ENCODE measurements around the gene PTCH1. TPM values are rescaled to one million over a fixed set of nuclear protein-coding genes. Genes with fewer than 3 reads are reported as not detected.

The PTCH1 gene
- total RNA-seq, 1 experiment from 2014 or later: 7.6 TPM

- Mint-ChIP-seq H3K27me3 (ENCODE audit: unreplicated experiment) (no peaks in the 10 kb centered on the region), H3K4me1 (ENCODE audit: low read depth, unreplicated experiment) (no peaks in the 10 kb centered on the region), H3K27ac (ENCODE audit: unreplicated experiment) (no peak overlapping the region), H3K36me3 (ENCODE audit: insufficient read depth, unreplicated experiment) (no peaks in the 10 kb centered on the region), H3K4me3 (ENCODE audit: low read depth, unreplicated experiment) (no peak overlapping the region), H3K9me3 (ENCODE audit: low read depth, unreplicated experiment) (no peaks in the 10 kb centered on the region)
- CTCF ChIA-PET: no interaction called here
- TF ChIP-seq, protein P1, sequence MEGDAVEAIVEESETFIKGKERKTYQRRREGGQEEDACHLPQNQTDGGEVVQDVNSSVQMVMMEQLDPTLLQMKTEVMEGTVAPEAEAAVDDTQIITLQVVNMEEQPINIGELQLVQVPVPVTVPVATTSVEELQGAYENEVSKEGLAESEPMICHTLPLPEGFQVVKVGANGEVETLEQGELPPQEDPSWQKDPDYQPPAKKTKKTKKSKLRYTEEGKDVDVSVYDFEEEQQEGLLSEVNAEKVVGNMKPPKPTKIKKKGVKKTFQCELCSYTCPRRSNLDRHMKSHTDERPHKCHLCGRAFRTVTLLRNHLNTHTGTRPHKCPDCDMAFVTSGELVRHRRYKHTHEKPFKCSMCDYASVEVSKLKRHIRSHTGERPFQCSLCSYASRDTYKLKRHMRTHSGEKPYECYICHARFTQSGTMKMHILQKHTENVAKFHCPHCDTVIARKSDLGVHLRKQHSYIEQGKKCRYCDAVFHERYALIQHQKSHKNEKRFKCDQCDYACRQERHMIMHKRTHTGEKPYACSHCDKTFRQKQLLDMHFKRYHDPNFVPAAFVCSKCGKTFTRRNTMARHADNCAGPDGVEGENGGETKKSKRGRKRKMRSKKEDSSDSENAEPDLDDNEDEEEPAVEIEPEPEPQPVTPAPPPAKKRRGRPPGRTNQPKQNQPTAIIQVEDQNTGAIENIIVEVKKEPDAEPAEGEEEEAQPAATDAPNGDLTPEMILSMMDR (IDR thresholded peaks at IDR 0.05; ENCODE audit: unreplicated experiment): no peak
- DNase-seq: no peak
- intact Hi-C loops (cut with micrococcal nuclease; ENCODE audit: unreplicated experiment): no loop called here
- BruUV-seq (replicated peaks): no TSS peak
Observed at GRCh38 chr9:95465115-95465514, 51.7 kb downstream of the PTCH1 start.

DNA sequence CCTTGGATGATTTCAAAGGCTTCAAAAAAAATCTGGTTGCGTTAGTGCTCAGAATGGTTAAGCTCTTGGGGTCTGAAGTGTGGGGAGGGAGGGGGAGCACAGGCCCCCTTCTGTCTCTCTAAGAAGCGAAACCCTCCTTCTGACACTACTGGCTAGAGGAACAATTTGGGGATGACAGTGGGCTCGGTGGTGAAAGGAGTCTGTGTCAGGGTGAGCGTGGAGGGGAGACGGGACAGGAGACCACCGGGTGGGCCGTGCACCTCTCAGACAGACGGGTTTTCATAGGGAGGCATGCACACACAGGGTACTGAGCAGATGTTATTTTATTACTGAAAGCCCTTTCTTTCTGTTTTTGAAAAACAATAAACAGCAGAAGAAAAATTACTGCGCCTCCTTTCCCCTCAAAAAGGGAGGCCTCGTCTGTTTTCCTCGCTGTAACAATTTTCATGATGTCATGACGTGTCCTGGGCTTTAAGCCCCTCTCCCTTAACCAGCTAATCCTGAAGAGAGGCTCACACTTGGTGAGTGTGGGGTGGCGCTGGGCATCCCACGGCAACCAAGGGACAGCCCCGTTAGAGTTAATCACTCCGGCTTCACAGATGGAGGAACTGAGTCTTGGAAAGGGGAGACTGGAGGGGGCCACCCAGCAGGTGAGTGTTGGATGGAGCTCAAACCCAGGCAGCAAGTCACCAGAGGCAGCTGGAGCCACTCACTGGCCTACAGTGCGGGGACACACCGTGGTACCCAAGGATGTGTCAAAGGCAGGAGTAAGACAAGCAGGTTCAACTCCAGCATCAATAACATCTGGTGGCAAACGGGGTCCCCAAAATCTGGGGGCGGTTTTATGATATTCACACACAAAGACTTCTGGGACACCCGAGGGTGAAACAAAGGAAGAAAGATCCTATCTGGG lies 53.4 kb downstream of the PTCH1 start:
- TF ChIP-seq, protein P1 (IDR thresholded peaks at IDR 0.05; ENCODE audit: unreplicated experiment): no peak
- no TSS peak for BruUV-seq (replicated peaks)
- no peaks in the 10 kb centered on the region for H3K36me3 Mint-ChIP-seq (ENCODE audit: insufficient read depth, unreplicated experiment)
- H3K4me1 Mint-ChIP-seq (ENCODE audit: low read depth, unreplicated experiment): no peaks in the 10 kb centered on the region
- H3K27me3 Mint-ChIP-seq (ENCODE audit: unreplicated experiment): no peaks in the 10 kb centered on the region
- no peak for DNase-seq
- no peak overlapping the region for H3K4me3 Mint-ChIP-seq (ENCODE audit: low read depth, unreplicated experiment)
- CTCF ChIA-PET: no interaction called here
- H3K9me3 Mint-ChIP-seq (ENCODE audit: low read depth, unreplicated experiment): no peaks in the 10 kb centered on the region
- no peak overlapping the region for H3K27ac Mint-ChIP-seq (ENCODE audit: unreplicated experiment)
- intact Hi-C loops (cut with micrococcal nuclease; ENCODE audit: unreplicated experiment): no loop called here

DNA sequence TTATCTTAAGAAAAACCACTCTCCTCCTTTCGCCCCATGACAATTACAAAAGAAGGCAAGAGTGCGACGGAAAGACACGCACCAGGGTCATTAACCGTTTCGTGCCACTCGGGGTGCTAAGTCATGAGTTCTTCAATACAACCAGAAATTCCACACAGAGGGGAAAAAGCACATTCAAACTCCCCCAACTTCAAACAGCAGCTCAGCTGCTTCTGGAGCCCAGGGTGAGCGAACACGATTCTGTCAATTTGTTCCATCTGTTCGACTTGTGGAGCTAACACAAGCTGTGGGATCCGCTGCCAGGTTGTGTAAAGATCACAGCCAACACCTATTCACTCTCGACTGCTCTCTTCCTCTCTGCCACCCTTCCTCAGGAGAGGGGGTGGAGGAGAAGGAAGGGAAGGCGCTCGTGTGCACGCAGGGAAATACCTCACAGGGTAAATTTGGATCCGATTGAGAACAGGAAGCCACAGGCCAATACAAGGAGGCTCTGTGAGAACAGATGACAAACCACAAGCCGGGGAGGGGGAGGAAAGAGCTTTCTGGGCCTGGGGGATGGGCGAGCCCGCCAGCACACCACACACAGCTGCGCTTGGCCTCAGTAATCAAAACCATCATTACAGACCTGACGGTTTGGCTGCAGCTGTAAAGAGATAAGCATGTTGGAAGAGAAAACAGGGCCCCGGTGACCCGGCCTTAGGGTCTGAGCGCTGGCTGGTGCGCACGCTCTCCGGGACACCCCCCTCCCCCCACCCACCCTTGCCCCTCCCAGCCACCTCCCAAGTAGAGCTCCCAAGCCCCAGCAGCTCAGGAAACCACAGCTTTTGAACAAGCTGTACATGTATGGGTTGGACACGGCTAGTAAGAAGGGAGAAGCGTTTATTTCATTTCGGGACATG lies 54.3 kb downstream of the PTCH1 start:
- intact Hi-C loops (cut with micrococcal nuclease; ENCODE audit: unreplicated experiment): no loop called here
- Mint-ChIP-seq H3K27ac (ENCODE audit: unreplicated experiment) (no peak overlapping the region), H3K36me3 (ENCODE audit: insufficient read depth, unreplicated experiment) (no peaks in the 10 kb centered on the region), H3K4me3 (ENCODE audit: low read depth, unreplicated experiment) (no peak overlapping the region), H3K27me3 (ENCODE audit: unreplicated experiment) (no peaks in the 10 kb centered on the region), H3K9me3 (ENCODE audit: low read depth, unreplicated experiment) (no peaks in the 10 kb centered on the region), H3K4me1 (ENCODE audit: low read depth, unreplicated experiment) (no peaks in the 10 kb centered on the region)
- no peak for DNase-seq
- TF ChIP-seq, protein P1 (IDR thresholded peaks at IDR 0.05; ENCODE audit: unreplicated experiment): no peak
- no TSS peak for BruUV-seq (replicated peaks)
- CTCF ChIA-PET: no interaction called here

DNA sequence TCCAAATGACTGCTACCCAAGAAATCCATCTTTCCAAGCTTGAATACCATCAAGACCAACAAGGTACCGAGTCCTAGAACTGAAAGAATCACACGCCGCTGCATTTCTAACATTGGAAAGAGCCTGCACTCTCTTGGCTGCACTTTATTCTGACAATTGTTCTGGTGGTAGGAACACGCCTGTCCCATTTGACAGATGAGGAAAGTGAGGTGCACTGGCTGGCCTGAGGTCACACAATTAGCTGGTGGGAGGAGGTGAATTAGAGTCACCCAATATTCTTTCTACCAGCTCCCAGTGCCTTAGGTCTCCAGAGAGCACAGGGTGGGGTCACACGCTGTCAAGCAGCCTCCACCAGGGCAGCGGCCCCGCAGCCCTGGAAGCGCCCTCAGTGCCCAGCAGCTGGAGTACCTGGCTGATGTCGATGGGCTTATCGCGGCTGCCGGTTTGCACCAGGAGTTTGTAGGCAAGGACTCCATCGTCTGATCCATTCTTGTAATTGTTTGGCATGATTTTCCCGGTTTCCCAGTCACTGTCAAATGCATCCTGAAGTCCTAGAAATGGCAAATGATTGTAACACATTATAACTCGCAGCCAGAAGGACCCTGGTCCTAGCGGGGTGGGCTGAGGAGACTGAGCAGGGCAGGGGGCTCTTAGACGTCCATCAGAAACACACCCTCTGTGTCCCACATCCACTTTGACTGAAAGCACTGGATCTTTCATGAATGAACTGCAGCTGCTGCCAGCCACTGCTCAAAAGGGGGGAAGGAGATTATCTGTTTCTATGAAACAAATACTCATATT lies 55.1 kb downstream of the PTCH1 start:
- no peak overlapping the region for H3K27ac Mint-ChIP-seq (ENCODE audit: unreplicated experiment)
- no peak overlapping the region for H3K4me3 Mint-ChIP-seq (ENCODE audit: low read depth, unreplicated experiment)
- H3K27me3 Mint-ChIP-seq (ENCODE audit: unreplicated experiment): no peaks in the 10 kb centered on the region
- no peaks in the 10 kb centered on the region for H3K4me1 Mint-ChIP-seq (ENCODE audit: low read depth, unreplicated experiment)
- no peak for DNase-seq
- intact Hi-C loops (cut with micrococcal nuclease; ENCODE audit: unreplicated experiment): no loop called here
- TF ChIP-seq, protein P1 (IDR thresholded peaks at IDR 0.05; ENCODE audit: unreplicated experiment): no peak
- CTCF ChIA-PET: no interaction called here
- BruUV-seq (replicated peaks): no TSS peak
- H3K36me3 Mint-ChIP-seq (ENCODE audit: insufficient read depth, unreplicated experiment): no peaks in the 10 kb centered on the region
- H3K9me3 Mint-ChIP-seq (ENCODE audit: low read depth, unreplicated experiment): no peaks in the 10 kb centered on the region
